GM21447 (cell line): ENCODE measurements around the gene LY6G6F.

Source experiments
- ATAC-seq: cut with Tn5 transposase; IDR thresholded peaks from one replicate; pipeline ENCODE4 v1.9.1; 2021; ENCODE audit not compliant: unreplicated experiment

The LY6G6F gene

GRCh38 chr6:31737315-31737990, 30.8 kb downstream of the LY6G6F start:
- ATAC-seq, result no peak

DNA sequence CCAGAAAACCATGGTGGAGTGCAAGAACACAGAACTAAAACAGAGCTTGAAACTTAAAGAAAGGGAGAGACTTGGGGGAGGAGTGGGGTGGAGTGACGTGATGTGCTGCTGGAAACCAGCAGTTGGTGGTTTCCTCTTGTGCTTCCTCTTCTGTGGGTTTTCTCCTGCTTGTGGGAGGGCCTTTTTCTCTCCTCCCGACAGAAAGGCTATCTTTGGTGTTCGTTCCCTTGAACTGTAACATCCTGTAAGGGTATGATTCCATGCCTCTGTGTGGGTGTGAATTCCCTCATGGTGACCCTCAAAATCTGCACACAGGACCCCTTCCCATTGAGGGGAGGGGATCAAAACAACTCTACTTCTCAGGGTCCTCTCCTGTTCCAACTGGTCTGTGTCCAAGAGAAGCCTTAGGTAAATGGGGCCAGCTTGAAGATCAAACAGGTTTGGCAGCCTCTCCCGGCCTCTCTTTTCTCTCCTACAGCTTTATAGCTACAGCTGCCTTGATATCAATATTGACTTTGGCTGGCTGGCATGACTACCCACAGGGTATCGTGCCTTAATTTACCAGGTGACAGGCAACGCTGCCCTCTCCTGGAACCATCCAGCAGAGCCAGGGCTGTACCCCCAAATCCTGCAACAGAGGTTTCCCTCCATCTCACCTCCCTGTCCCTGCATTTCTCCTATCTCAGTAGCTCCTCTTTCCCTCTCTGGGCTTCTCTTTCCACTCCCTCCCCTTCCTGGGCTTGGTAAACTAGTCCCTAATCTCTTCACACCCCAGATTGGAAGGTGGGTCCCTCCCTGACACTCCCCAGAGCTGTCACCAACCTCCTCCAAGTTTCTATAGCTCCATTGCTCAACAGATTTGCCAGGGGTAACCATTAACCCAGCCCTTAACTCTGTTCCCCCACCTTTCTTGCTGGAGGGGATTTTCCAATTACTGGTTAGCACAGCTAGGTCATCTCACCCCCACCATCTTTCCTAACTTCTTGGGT, 31.6 kb downstream of the LY6G6F start:
- ATAC-seq, result peak; percentile 20

DNA sequence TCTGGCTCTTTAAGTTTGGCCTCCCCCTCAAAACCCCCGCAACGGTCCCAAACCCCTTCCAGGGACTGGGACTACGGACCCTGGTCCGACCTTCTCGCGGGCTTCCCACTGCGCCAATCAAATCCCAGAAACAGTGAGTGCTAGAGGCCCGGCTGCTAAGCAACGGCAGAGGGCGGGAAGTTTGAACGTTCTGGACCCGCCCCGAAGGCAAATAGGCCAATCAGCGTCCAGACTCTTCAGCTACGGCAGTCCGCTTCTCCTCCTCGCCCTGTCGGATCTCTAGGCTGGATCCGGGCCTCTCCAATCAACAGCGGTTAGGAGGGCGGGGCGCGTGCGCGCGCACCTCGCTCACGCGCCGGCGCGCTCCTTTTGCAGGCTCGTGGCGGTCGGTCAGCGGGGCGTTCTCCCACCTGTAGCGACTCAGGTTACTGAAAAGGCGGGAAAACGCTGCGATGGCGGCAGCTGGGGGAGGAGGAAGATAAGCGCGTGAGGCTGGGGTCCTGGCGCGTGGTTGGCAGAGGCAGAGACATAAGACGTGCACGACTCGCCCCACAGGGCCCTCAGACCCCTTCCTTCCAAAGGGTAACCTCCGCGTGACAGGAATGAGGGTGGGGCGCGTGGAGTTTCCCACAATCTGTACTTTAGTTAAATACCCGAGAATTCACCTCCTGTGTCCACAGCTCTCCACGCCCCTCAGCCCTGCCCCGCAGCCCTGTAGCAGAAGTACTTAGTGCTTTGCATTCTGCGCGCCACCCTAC, 33.2 kb downstream of the LY6G6F start, which contains the start of gene MSH5:
MSH5 (plus strand) TSS at position 367 of the 758 bp plus-strand sequence. CDS start 462 bp downstream, outside the sequence.
- peak; percentile 58 for ATAC-seq

- no peak for ATAC-seq
Measured at GRCh38 chr6:31740397-31741223, 33.9 kb downstream of the LY6G6F start.

- ATAC-seq, result no peak
Measured at GRCh38 chr6:31741815-31742214, 35.1 kb downstream of the LY6G6F start.

DNA sequence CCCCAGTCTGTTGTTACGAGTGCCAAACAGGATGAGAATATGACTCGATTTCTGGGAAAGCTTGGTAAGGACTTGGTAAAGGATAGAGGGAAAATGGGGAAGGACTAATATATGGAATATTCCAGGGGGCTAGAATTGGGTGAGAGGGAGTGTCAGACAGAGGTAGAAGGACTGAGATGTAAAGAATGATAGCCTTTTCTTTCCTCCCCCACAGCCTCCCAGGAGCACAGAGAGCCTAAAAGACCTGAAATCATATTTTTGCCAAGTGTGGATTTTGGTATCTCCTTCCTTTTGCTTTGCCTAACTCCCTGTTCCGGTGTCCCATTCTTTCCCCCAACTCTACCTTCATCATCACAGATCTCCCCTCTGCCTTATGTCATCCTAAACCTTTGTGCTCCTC, 36.2 kb downstream of the LY6G6F start:
- ATAC-seq, result no peak

GRCh38 chr6:31744422-31744821, 37.8 kb downstream of the LY6G6F start:
- no peak for ATAC-seq

DNA sequence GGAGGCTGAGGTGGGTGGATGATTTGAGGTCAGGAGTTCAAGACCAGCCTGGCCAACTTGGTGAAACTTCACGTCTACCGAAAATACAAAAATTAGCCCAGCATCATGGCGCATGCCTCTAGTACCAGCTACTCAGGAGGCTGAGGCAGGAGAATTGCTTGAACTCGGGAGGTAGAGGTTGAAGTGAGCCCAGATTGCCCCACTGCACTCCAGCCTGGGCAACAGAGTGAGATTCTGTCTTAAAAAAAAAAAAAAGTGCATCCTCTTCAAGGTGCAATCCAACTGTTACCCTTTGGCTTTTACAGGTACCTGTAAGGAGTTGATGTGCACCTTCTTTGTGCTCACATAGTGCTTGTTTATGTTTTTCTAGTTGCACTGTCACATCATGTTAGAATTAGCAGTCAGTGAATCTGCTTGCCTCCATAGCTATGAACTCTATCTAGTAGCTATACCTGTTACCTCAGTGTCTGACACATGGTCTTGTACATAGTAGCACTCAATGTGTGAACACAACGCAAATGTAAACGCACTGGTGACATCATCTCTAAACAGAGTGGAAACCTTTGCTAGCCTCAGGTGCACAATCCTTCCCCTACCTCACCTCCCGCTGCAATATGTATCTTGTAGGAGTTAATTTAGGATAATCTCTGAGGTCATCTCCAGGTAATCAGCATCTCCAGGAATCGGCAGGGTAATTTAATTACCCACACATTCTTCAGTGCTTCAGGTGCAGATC, 42.8 kb downstream of the LY6G6F start:
- no peak for ATAC-seq

- ATAC-seq, result no peak
Measured at GRCh38 chr6:31750411-31751022, 43.9 kb downstream of the LY6G6F start.

GRCh38 chr6:31752739-31753319, 46.2 kb downstream of the LY6G6F start:
- ATAC-seq, result no peak

- ATAC-seq, result no peak
Measured at GRCh38 chr6:31758281-31758680, 51.6 kb downstream of the LY6G6F start.
